ENCODE measurements around the gene IER3IP1.
"Not testable (repeated sequence)": the region's sequence is repeated elsewhere in the genome, so short reads cannot be mapped to it uniquely, and the experiment has no call there.

- TF ChIP-seq, protein P1, sequence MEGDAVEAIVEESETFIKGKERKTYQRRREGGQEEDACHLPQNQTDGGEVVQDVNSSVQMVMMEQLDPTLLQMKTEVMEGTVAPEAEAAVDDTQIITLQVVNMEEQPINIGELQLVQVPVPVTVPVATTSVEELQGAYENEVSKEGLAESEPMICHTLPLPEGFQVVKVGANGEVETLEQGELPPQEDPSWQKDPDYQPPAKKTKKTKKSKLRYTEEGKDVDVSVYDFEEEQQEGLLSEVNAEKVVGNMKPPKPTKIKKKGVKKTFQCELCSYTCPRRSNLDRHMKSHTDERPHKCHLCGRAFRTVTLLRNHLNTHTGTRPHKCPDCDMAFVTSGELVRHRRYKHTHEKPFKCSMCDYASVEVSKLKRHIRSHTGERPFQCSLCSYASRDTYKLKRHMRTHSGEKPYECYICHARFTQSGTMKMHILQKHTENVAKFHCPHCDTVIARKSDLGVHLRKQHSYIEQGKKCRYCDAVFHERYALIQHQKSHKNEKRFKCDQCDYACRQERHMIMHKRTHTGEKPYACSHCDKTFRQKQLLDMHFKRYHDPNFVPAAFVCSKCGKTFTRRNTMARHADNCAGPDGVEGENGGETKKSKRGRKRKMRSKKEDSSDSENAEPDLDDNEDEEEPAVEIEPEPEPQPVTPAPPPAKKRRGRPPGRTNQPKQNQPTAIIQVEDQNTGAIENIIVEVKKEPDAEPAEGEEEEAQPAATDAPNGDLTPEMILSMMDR (IDR thresholded peaks at IDR 0.05; ENCODE audit: insufficient read depth, low read length, poor library complexity, severe bottlenecking) = not testable (repeated sequence)
- not testable (repeated sequence) for TF ChIP-seq EZH2phosphoT487 (conservative IDR thresholded peaks at IDR 0.05; ENCODE audit: low read length)
Observed at GRCh38 chr18:47158404-47158803, 17.8 kb downstream of the IER3IP1 start.
